Adrenal gland (tissue), 5 donors: ENCODE data around the gene ANK2.

Experiments used
- CTCF ChIP-seq, 6 experiments: fragments of 450-650 bp in 4 of 6; fragments of 200-600 bp in 2 of 6; sonication (generic) in 1 of 6; IDR thresholded peaks; 1 replicate in 5 of 6; 2 replicates in 1 of 6; pipeline versions ENCODE4 v1.5.1 to v1.8.0; 2016 to 2021; ENCODE audit warnings: antibody characterized with exemption in 6 of 6, mild to moderate bottlenecking in 2 of 6, moderate library complexity in 1 of 6
- POLR2A ChIP-seq, 2 donors: fragments of 450-650 bp; IDR thresholded peaks; one replicate each; pipeline ENCODE4 v1.6.1; 2017; ENCODE audit warnings: antibody characterized with exemption in 2 of 2, mild to moderate bottlenecking in 2 of 2, moderate library complexity in 1 of 2
- donor health status: DM: no; HTN: no; CAD: no.

- TF ChIP-seq CTCF (IDR thresholded peaks at IDR 0.05) (no peak), POLR2A (IDR thresholded peaks at IDR 0.05) (no peak)
Measured at GRCh38 chr4:113256946-113257345, 207.5 kb downstream of the ANK2 start.
